NCI-H187 (cell line): ENCODE measurements around the gene USP7.

Experiments used
- DNase-seq, 2 experiments: peaks; one replicate each; lab custom pipeline; 2025; lab: John Stamatoyannopoulos, UW

The USP7 gene

DNA sequence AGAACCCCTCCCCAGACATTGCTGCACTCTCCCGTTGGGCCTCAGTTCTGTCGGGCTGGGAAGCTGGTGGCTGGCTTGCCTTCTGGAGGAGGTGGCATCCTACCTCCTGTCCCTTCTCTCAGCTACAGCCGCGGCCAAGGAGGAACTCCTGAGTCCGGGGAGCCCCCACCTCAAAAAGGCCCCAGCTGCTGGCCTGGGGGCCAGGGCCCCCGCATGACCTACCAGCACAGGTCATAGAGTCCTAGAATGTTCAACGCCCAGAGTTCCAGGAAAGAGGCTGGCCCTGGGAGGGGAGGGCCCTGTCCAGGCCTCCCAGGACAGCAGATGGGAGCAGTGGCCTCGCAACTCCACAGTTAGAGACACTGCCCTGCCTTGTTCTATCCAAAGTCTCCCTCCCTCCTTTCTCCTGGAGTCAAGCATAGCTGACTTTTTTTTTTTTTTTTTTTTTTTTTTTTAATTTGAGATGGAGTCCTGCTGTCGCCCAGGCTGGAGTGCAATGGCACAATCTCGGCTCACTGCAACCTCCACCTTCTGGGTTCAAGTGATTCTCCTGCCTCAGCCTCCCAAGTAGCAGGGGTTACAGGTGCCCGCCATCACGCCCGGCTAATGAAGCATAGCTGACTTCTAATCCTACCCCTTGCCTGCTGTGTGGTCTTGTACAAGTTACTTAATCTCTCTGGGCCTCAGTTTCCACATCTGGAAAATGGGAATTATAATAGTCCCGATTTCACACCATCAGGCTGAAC is 102.0 kb downstream of the USP7 start:
- DNase-seq = no peak

DNA sequence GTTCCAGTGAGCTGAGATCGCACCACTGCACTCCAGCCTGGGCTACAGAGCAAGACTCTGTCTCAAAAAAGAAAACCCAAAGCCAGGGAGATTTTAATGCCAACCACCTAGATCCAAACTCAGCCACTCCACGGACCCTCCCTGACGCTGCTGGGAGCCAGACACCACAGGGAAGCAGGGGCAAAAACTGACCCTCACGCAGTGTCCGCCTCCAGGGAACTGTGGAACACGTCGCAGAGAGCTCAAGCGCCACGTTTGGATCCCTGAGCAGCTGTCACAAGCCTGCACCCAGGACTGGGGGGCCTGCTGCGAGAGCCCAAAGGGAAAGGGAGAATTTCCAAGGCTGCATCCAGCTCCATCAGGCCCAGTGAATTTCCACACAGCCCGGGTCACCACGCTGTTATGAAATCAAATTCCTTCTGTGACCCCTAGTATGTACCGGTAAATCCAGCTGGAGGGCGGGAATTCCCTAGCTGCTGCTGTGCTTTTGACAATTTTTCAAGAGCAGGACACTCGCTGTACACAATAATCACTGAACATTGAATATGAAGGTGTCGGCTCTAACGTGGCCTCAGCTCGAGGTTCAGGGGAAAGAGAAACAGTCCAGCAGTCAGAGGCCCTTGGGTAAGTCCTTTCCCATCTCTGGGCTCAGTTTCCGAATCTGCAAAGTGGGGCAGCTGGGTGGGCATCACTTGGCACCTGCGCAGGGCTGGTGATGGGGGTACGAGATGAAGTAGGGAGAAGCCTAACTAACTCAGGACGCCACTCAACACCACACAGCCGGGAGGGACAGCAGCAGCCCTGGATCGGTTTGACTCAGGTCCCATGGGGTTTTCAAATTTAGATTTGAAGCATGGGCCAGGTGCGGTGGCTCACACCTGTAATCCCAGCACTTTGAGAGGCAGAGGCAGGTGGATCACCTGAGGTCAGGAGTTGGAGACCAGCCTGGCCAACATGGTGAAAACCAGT is 103.5 kb downstream of the USP7 start:
- DNase-seq = no peak

DNA sequence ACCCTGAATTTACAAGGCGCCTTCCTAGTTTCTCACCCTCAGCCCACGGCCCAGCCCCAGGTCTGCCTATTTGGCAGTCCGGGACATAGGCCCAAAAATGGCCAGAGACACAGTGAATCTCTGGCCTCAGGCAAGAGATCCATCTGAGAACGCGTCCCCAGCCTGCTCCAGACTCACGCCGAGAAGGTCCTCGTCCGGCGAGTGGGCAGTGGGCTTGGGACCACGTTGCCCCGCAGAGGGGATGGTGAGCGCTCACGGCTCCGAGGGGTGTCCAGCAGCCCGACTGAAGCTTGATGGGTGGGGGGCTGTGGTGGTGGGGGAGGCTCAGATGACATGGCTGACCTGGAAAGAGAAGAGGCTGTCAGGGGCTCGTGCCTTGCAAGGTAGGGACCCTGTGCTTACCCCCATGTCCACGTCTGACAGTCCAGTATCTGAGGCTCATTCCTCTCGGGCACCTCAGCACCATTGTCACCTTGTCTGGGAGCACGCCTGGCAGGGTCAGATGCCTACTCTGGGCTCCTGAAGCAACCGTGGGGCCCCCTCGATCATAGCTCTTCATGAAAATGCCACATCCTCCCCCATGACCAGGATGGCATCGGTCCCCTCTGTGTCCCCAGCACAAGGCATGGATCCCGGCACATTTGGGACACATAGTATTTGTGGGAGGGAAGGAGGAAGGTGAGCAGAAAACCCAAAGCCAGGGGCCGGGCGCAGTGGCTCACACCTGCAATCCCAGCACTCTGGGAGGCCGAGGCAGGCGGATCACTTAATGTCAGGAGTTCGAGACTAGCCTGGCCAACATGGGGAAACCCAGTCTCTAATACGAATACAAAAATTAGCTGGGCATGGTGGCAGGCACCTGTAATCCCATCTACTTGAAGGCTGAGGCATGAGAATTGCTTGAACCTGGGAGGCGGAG is 104.5 kb downstream of the USP7 start:
- no peak for DNase-seq

DNA sequence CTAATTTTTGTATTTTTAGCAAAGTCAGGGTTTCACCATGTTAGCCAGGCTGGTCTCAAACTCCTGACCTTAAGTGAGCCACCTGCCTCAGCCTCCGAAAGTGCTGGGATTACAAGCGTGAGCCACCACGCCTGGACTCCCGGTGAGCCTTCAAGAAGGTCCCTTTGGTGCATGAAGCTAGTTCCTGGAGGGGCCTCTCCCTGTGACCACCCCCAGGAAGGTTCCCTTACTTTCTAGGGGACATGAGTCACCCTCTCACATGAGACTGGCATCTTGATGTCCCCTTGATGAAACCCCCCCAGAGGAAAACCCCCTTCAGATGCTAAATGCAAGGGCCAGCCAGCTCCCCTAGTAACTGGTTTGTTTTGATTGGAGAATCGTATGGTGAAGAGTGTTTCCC is 107.7 kb downstream of the USP7 start:
- no peak for DNase-seq

DNA sequence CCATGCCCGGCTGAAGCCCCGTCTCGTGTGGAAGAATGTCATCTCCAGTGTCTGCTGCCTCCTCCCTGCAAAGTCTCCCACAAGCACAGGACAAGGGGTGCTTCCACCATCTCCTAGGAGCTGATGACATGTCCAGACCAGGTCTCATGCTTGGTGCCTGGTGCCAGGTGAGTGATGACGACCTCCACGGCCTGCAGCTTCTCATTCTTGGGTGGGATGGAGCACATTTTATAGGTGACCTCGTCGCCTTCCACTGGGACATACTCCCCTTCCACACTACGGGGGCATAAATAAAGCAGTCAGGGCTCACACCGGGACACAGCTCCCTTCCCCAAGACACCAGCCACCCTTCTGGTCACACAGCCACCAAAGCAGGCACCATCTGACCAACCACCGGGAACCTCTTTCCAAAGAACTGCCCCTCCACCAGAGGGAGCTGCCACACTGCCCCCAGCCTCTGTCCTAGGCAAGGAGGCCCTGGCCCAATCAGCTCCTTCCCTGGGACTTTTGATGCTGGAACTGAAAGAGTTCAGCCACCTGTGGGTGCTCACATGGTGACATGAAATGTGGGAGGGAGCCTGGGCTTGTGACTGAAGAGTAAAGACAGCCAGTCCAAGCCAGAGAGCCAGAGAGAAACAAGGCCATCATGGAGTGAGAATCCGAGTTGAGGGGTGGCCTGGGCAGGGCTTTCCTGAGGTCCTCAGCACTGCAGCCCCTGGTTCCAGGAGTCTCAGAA is 108.5 kb downstream of the USP7 start:
- no peak for DNase-seq

DNA sequence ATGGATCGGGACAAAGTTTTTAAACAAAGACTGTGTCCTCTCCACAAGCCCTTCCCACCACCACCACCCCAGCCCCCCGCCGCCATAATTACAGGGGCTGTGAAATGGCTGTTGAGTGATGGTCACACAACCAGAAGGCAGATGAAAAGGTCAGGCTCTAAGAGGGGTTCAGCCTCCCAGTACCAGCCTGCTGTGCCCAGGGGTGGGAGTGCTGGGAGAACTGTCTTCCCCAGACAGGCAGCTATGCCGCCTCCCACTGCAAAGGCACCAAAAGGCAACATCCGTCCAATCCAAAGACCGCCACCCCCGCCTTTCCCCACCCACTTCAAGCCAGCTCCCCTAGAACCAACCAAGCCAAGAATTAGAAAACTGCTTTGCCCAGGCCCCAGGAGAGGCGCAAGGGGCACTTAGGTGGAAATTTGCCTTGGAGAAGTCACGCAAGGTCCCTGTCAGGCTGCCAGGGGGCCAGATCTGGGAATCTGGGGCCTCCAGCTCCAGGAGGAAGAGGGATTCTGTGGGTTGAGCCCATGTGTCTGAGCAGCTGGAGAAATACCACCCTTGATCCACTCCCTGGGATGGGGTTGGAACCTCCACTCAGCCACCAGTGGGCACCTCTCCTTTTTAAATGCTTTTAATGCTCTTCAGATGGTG is 109.3 kb downstream of the USP7 start:
- DNase-seq = no peak

DNA sequence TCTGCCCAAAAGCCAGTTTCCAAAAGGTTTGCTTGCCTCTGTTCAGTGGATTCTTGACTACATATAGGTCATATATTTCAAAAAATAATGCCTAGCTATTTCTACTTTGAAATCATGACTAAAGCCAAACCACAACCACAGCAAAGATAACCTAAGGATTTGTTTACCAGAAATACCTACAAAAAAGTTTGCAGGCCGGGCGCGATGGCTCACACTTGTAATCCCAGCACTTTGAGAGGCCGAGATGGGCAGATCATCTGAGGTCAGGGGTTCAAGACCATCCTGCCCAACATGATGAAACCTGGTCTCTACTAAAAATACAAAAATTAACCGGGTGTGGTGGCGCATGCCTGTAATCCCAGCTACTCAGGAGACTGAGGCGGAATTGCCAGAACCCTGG is 110.1 kb downstream of the USP7 start:
- DNase-seq = no peak

DNA sequence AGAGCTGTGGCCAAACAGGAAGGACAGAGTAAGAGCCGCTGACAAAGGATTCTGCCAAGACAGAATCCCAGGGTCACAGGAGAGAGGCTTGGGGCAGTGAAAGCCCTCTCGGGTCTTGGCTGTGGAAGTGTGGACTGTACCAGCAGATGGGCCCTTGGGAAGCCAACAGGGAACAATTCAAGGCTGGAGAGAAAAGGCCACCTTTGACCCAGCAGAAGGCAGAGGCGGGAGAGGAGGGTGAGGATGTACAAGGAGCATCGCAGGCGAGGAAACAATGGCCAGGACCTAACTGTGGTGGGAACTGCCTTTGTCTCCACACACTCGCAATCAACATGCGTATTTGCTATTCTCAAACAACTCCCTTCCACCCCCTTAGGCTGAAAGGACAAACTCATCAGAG is 110.6 kb downstream of the USP7 start:
- DNase-seq = no peak

DNA sequence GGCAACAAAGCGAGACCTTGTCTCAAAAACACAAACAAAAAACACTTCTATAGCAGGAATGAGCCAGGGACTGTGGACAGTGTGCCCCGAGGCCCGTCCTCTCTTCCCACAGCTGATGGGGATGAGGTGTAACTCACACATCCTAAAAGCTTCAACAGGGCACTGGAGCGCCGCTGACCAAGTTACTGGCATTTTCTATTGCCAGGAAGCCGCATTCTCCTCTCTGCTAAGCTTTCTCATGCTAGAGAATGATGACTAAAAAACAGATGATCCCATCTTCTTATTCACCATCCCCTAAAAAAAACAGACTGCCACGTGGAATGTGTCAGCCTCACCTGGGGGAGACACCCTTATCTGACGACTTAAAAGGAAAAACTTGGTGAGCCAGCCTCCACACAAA is 111.2 kb downstream of the USP7 start:
- DNase-seq = no peak

DNA sequence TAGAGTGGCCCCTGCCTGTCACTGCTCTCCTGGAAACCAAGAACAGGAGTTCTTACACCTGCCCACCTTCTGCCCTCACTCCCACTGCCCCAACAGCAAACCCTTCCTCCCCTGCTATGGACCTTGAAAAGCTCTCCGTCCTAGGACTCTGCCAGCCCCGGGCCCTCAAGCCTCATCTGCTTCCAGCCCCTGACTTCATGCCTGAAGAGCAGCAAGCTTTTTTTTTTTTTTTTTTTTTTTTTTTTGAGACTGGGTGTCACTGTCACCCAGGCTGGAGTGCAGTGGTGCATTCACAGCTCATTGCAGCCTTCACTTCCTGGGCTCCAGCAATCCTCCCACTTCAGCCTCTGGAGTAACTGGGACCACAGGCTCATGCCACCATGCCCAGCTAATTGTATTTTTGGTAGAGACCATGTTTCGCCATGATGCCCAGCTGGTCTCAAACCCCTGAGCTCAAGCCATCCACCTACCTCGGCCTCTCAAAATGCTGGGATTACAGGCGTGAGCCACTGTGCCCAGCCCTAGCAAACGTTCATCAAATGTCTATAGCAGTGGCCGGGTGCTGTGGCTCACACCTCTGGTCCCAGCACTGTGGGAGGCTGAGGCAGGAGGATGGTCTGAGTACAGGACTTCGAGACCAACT is 111.8 kb downstream of the USP7 start:
- no peak for DNase-seq

DNA sequence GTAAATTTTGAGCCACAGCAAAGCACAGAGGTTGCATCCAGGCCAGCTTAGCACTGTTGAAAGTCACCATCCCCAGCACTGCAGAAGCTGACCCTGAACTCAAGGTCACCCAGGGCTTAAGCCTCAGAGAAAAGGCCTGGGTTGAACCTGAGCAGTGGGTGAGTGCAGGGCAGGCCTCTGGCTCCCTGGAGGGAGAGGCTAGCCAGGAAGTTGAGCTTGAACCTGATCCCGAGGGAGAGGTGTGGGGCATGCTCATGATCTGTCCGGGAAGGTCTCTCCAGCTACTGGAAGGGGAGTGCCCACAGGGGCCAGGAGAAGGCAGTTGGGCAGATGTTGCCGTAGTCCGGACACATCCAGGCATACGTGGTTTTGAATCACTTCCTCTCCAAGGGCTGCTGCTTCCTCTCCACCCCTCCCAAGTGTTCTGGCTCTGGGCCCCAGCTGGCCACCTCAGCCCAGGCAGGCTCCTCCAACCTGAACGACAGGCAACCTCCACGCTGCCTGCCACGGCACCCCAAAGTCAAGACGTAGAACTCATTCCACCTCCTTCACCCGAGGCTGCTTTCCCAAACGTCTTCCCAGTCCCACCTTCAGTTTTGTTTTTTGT is 113.3 kb downstream of the USP7 start:
- DNase-seq = no peak

DNA sequence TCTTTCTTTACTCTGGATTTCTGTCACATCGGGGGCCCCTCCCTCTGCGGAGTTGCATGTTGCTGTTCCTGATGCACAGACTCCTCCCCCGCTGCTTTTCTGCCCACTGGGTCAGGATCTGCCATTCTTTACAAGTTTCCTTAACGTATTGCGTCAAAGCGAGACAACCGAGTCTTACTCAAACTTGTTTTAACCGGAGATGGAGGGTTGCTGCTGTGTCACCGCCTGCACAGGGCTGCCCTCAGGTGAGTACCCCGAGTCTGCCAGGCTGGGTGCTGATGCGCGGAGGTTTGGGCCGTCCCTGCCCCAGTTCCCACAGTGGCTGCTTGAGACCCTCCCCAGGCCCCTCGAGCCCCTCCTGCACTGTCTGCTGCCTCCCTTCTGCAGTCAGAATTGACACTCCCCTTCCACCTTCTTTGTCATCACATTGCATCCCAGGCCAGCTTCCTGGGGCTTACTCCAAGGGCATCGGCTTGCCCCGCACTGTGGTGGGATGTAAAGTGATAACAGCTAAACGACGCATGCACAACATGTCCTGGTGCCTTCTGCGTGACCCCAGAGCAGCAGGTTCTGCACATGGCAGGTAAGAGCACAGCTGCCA is 114.2 kb downstream of the USP7 start:
- no peak for DNase-seq

DNA sequence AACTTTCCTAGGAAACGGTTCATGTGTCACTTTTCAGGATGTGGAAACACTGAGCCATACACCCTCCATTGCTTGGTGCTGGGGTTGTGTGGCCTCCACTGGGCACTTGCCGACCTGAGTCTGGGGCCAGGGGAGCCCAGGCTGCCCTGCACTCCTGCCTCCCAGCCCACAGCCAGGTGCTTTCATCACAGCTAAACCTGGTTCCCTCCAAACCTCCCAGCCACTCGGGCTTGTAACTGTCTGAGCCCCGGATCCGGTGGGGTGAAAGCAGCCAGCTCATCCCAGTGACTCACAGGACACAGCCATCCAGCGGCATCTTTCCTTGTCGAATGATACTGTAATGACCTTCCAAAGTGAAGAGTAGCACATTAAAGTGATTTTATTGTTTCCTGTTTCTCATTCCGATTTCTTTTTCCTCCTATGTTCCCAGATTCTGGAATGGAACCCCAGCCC is 114.7 kb downstream of the USP7 start:
- DNase-seq = no peak

DNA sequence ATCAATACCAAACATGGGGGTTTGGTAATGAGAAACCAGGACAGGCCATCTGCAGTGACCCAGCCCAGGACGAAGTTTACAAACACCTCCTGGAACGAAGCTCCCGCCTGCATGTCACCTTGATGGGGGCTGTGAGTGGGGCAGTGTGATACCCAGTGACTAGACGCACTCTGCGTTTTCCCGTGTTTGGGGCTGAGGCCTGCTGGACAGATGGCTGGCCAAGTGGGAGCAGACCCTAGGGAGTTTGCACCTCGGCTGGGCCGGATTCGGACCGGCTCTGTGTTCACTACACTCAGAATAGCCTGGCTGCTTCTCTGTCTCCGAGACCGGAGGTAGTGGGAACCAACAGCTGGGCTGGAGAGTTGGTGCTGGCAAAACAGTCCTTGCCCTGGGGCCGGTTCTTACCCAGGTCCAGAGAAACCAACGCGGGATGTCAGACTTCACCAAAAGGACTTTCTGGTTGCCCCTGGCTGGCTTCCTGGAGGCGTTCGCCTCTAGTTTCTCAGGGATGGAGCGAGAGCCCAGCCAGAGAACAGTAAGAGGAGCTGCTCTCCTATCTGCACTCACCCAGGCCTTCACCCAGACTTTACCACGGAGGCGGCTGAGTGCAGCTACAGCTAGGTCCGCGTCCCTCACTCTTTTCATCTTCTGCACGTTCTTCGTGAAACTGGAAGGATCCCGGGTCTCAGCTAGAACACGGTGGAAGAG is 115.3 kb downstream of the USP7 start:
- no peak for DNase-seq

DNA sequence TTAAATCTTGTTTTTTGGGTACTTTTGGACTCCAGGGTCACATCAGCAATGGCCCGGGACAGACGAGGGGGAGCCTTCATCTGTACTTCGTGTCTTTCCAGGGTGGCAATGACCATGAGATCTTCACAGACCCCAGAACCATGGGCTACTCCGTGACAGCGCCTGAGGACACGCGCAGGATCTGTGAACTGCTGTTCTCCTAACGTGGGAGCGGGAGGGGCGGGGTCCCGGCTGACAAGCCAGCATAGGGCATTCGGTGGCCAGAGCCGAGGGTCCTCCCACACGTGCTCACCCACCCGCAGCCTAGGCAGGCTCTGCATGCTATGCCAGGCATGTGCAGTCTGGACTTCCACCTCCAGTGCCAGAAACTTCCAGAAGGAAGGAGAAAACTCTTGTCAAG is 116.1 kb downstream of the USP7 start:
- no peak for DNase-seq

DNA sequence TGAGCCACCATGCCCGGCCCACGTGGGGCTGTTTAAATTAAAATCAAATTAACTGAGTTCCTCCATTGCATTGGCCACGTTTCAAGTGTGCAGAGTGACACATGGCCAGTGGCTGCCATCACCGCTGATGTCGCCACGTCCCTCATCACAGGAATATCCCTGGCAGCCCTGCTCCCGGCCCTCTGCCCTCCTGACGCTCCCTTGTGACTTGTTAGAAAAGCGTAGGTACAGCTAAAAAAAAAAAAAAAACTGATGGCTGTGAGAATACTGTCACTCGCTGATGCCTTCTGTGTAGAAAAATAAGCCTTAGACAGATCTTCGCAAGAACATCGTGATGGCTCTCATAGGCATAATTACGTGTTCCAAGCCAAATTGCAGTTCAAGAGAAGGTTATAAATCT is 116.6 kb downstream of the USP7 start:
- no peak for DNase-seq

DNA sequence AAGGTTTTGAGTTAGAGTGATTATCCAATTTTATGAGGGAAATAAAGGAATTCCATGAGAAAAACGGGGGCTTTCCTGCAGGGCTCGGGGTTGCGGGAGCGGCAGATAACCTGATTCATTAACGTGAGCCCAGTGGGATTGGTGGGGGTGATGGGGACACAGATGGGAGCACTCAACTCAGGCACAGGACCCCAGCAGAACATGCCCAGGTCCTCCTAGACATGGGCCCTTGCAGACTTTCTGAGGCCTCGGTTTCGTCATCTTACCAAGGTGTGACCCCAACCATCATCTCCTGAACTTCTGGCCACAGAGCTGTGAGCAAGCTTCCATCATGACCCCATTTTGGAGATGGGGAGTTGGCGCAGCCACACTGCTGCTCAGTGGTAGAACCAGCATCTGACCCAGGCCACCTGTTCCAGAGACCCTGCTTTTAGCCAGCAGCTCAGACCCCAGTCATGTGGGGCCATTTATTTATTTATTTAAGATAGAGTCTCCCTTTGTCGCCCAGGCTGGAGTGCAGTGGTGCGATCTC is 117.2 kb downstream of the USP7 start:
- DNase-seq = no peak

DNA sequence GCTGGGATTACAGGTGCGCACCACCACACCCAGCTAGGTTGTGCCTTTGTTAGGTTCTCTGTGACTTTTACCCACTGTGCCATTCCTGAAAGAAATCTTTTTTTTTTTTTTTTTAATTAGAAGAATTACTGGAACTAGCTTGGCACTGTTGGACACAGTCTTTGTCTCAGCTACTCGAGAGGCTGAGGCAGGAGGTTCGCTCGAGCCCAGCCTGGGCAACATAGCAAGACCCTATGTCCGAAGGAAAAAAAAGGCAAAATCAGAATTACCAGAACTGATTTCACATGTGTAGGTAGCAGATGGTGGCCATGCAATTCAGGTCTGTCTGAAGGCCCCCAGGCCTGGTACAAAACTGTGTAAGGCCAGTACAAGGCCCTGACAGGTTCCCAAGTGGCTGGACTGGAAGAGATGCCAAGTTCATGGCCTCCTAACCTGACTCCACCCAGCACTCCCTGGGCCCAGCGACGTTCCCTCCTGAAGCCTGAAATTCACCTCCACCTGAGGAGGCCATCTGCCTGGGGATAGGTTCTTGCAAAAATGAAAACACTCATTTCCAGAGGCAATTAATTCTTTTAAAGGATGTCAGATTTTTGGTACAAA is 117.9 kb downstream of the USP7 start:
- DNase-seq = no peak
